H9 (cell line): ENCODE results near the gene HSPB1. TPM values are rescaled to one million over a fixed set of nuclear protein-coding genes. Genes with fewer than 3 reads are reported as not detected.

Experiments
- DNase-seq: peaks from one replicate; pipeline ENCODE4 v3.0.0-alpha.2; 2017
- H2AFZ ChIP-seq: one replicate; pipeline ENCODE4 v1.6.1; 2013; ENCODE audit warnings: mild to moderate bottlenecking, low read length, control low read depth, moderate library complexity
- H2AK5ac ChIP-seq: 2 replicates; pipeline ENCODE4 v1.6.1; 2013; ENCODE audit warnings: low read length, control low read depth, mixed read lengths; ENCODE audit not compliant: insufficient read length
- H2BK120ac ChIP-seq: one replicate; pipeline ENCODE4 v1.6.1; 2013; ENCODE audit warnings: low read depth, mild to moderate bottlenecking, low read length, control low read depth, inconsistent platforms; ENCODE audit not compliant: poor library complexity, severe bottlenecking
- H2BK12ac ChIP-seq: 2 replicates; pipeline ENCODE4 v1.6.1; 2013; ENCODE audit warnings: low read length, control low read depth, mixed read lengths, low read depth; ENCODE audit not compliant: insufficient read length
- H2BK15ac ChIP-seq: 2 replicates; pipeline ENCODE4 v1.6.1; 2013; ENCODE audit warnings: low read depth, low read length, control low read depth
- H2BK20ac ChIP-seq: one replicate; pipeline ENCODE4 v1.6.1; 2013; ENCODE audit warnings: low read depth, mild to moderate bottlenecking, low read length, control low read depth, inconsistent platforms; ENCODE audit not compliant: poor library complexity, severe bottlenecking
- H2BK5ac ChIP-seq: 2 replicates; pipeline ENCODE4 v1.6.1; 2013; ENCODE audit warnings: low read length, control low read depth, mixed read lengths; ENCODE audit not compliant: insufficient read length
- H3K14ac ChIP-seq: 2 replicates; pipeline ENCODE4 v1.6.1; 2013; ENCODE audit warnings: low read length, control low read depth; ENCODE audit not compliant: insufficient read depth
- H3K18ac ChIP-seq: 2 replicates; pipeline ENCODE4 v1.6.1; 2013; ENCODE audit warnings: low read depth, mild to moderate bottlenecking, mixed read lengths, low read length, control low read depth; ENCODE audit not compliant: insufficient read length
- H3K23ac ChIP-seq: 2 replicates; pipeline ENCODE4 v1.6.1; 2013; ENCODE audit warnings: low read length, control low read depth, mixed read lengths, low read depth; ENCODE audit not compliant: insufficient read length
- H3K23me2 ChIP-seq: 2 replicates; pipeline ENCODE4 v1.6.1; 2013; ENCODE audit warnings: low read depth, mild to moderate bottlenecking, mixed read lengths, low read length, control low read depth; ENCODE audit not compliant: insufficient read length, poor library complexity, severe bottlenecking
- H3K27ac ChIP-seq: 2 replicates; pipeline ENCODE4 v1.5.1; 2013; ENCODE audit warnings: low read length, control low read depth, mixed read lengths, low read depth; ENCODE audit not compliant: insufficient read length
- H3K27me3 ChIP-seq: 2 replicates; pipeline ENCODE4 v1.6.1; 2013; ENCODE audit warnings: low read length, control low read depth, inconsistent platforms; ENCODE audit not compliant: insufficient read depth
- H3K4ac ChIP-seq: 2 replicates; pipeline ENCODE4 v1.6.1; 2013; ENCODE audit warnings: low read depth, mild to moderate bottlenecking, control low read depth, inconsistent platforms, low read length, moderate library complexity
- H3K4me1 ChIP-seq: 2 replicates; pipeline ENCODE4 v1.6.1; 2013; ENCODE audit warnings: low read length, control low read depth, inconsistent platforms; ENCODE audit not compliant: insufficient read depth
- H3K4me2 ChIP-seq: 2 replicates; pipeline ENCODE4 v1.6.1; 2013; ENCODE audit warnings: low read length, control low read depth, mixed read lengths; ENCODE audit not compliant: insufficient read length, insufficient read depth
- H3K56ac ChIP-seq: 2 replicates; pipeline ENCODE4 v1.6.1; 2013; ENCODE audit warnings: low read depth, mild to moderate bottlenecking, mixed read lengths, low read length, control low read depth; ENCODE audit not compliant: insufficient read length
- H3K79me1 ChIP-seq: 2 replicates; pipeline ENCODE4 v1.6.1; 2013; ENCODE audit warnings: low read depth, mild to moderate bottlenecking, moderate library complexity, low read length, control low read depth, inconsistent platforms; ENCODE audit not compliant: insufficient read depth, poor library complexity, severe bottlenecking
- H3K79me2 ChIP-seq: 2 replicates; pipeline ENCODE4 v1.6.1; 2013; ENCODE audit warnings: low read length, control low read depth, inconsistent platforms; ENCODE audit not compliant: insufficient read depth
- H3K9ac ChIP-seq: 2 replicates; pipeline ENCODE4 v1.6.1; 2013; ENCODE audit warnings: low read length, control low read depth, mixed read lengths; ENCODE audit not compliant: insufficient read length; ENCODE audit errors: extremely low read depth
- H3K9me3 ChIP-seq: one replicate; pipeline ENCODE4 v1.6.1; 2013; ENCODE audit warnings: low read depth, low read length, inconsistent platforms; ENCODE audit not compliant: control insufficient read depth
- H3T11ph ChIP-seq: one replicate; pipeline ENCODE4 v1.6.1; 2013; ENCODE audit warnings: mild to moderate bottlenecking, low read length, control low read depth, inconsistent platforms
- H4K20me1 ChIP-seq: one replicate; pipeline ENCODE4 v1.6.1; 2013; ENCODE audit not compliant: control insufficient read depth, insufficient read length, insufficient read depth
- H4K5ac ChIP-seq: 2 replicates; pipeline ENCODE4 v1.6.1; 2013; ENCODE audit warnings: low read depth, mild to moderate bottlenecking, mixed read lengths, low read length, control low read depth; ENCODE audit not compliant: insufficient read length
- H4K8ac ChIP-seq: replicated peaks from 2 replicates; pipeline ENCODE4 v1.6.1; 2013; ENCODE audit warnings: low read length, control low read depth, mixed read lengths, low read depth; ENCODE audit not compliant: insufficient read length
- H4K91ac ChIP-seq: 2 replicates; pipeline ENCODE4 v1.6.1; 2013; ENCODE audit warnings: low read depth, mild to moderate bottlenecking, moderate library complexity, mixed read lengths, low read length, control low read depth; ENCODE audit not compliant: insufficient read length
- H3K27ac Mint-ChIP-seq, 3 experiments: 2 replicates in 2 of 3; 3 replicates in 1 of 3; pipeline ENCODE4 v1.8.0; 2020 to 2021; ENCODE audit warnings: mixed read lengths in 3 of 3, mild to moderate bottlenecking in 1 of 3, moderate library complexity in 1 of 3
- H3K27me3 Mint-ChIP-seq: 2 replicates; pipeline ENCODE4 v1.8.0; 2021; ENCODE audit warnings: low read depth, mild to moderate bottlenecking, moderate library complexity, mixed read lengths
- H3K36me3 Mint-ChIP-seq, 3 experiments: 2 replicates in 2 of 3; 3 replicates in 1 of 3; pipeline ENCODE4 v1.8.0; 2020 to 2021; ENCODE audit warnings: low read depth in 3 of 3, mixed read lengths in 3 of 3; ENCODE audit not compliant: insufficient read depth in 1 of 3
- H3K4me1 Mint-ChIP-seq, 2 experiments: 2 replicates each; pipeline ENCODE4 v1.8.0; 2020; ENCODE audit warnings: mixed read lengths in 2 of 2
- H3K4me3 Mint-ChIP-seq, 2 experiments: 2 replicates in 1 of 2; 3 replicates in 1 of 2; pipeline ENCODE4 v1.8.0; 2020 to 2021; ENCODE audit warnings: mild to moderate bottlenecking in 2 of 2, mixed read lengths in 2 of 2, moderate library complexity in 1 of 2
- H3K9me3 Mint-ChIP-seq, 2 experiments: 2 replicates in 1 of 2; 3 replicates in 1 of 2; pipeline ENCODE4 v1.8.0; 2020; ENCODE audit warnings: mild to moderate bottlenecking in 2 of 2, mixed read lengths in 2 of 2, moderate library complexity in 1 of 2
- WGBS: extraction: QIAGEN DNeasy Blood & Tissue Kit; methylation state at CpG from one replicate; pipeline ENCODE4 v1.1.7; 2013; ENCODE audit warnings: missing lambda C conversion rate, low lambda C conversion rate, mixed read lengths; ENCODE audit not compliant: insufficient read length; ENCODE audit errors: extremely low coverage; 5-methylcytosine and 5-hydroxymethylcytosine counted together
- total RNA-seq: library from RNA; stranded (reverse); gene quantifications from 2 replicates; pipeline ENCODE4 v1.2.1, GENCODE V29; 2021
- TF ChIP-seq, protein P1 (sequence below): fragments of 200-600 bp; sonication (generic); conservative IDR thresholded peaks from 3 replicates; pipeline ENCODE4 v1.8.0; 2021; ENCODE audit warnings: antibody characterized with exemption, mild to moderate bottlenecking

Gene HSPB1
- total RNA-seq, 1 experiment from 2014 or later = 186 TPM

DNA sequence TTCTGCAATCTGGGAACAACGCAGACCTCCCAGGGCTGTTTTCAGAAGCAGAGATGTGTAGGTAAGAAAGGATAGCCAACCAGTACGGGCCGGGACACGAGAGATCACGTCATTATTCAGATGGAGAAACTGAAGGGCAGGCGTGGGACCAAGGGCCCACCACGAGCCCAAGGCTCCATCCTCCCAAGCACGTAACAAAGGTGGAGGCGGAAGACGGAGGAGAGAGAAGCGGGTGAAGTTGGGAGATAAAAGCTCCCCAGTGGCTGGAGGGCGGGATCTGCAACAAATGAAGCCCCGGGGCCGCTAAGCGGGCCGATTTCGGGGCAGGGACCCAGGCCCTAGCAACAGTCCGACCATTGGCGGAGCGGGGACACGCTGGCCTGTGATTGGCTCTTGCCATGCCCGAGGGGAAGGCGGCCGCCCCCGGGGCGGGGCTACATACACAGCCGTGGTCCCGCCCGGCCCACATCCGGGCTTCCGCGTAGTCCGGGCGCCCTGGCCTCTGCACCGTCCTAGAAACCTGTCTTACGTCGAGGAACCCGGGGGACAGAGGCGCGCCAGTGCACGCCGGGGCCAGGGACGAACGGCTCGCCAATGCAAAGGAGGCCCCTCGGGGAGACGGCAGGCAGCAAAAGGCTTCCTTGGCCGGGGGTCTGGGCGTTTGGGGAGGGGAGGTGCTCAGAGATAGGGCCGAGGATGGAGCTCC is 15.5 kb downstream of the HSPB1 start:
- no peak overlapping the region for H3T11ph ChIP-seq
- H3K18ac ChIP-seq = peak overlapping the region; percentile 90
- no CpG with 5 or more reads among the region's 50 CpGs for WGBS
- H3K4me1 ChIP-seq = peaks cover 4% of the 10 kb centered on the region; the same call in 1 of the 2 replicates
- no peak overlapping the region for H3K23ac ChIP-seq
- peak overlapping the region; percentile 51 for H3K9ac ChIP-seq
- H3K9me3 Mint-ChIP-seq = no peaks in the 10 kb centered on the region
- peak overlapping the region; percentile 73 to 92 for H3K4me3 Mint-ChIP-seq
- H2BK120ac ChIP-seq = no peak overlapping the region
- peak overlapping the region; percentile 8 for H3K27ac ChIP-seq
- peaks cover 2 to 18% (median 3%) of the 10 kb centered on the region in 3 experiments; a peak in 4 of 7 replicates for H3K36me3 Mint-ChIP-seq
- H3K27me3 Mint-ChIP-seq = no peaks in the 10 kb centered on the region
- no peak overlapping the region for H2BK5ac ChIP-seq
- H4K91ac ChIP-seq = no peak overlapping the region
- H2AFZ ChIP-seq = no peak overlapping the region
- H4K5ac ChIP-seq = no peak overlapping the region
- H2BK15ac ChIP-seq = no peak overlapping the region
- H2AK5ac ChIP-seq = no peak overlapping the region
- no peaks in the 10 kb centered on the region for H3K79me1 ChIP-seq
- no peak overlapping the region for H4K8ac ChIP-seq
- H2BK20ac ChIP-seq = no peak overlapping the region
- no peak overlapping the region for H2BK12ac ChIP-seq
- H3K27ac Mint-ChIP-seq = peak overlapping the region; percentile 95 to 99 (median 98)
- peaks cover 25 to 26% of the 10 kb centered on the region in 2 experiments for H3K4me1 Mint-ChIP-seq
- peak; percentile 99 for DNase-seq
- H4K20me1 ChIP-seq = no peaks in the 10 kb centered on the region
- peaks cover 3% of the 10 kb centered on the region for H3K23me2 ChIP-seq
- TF ChIP-seq, protein P1, sequence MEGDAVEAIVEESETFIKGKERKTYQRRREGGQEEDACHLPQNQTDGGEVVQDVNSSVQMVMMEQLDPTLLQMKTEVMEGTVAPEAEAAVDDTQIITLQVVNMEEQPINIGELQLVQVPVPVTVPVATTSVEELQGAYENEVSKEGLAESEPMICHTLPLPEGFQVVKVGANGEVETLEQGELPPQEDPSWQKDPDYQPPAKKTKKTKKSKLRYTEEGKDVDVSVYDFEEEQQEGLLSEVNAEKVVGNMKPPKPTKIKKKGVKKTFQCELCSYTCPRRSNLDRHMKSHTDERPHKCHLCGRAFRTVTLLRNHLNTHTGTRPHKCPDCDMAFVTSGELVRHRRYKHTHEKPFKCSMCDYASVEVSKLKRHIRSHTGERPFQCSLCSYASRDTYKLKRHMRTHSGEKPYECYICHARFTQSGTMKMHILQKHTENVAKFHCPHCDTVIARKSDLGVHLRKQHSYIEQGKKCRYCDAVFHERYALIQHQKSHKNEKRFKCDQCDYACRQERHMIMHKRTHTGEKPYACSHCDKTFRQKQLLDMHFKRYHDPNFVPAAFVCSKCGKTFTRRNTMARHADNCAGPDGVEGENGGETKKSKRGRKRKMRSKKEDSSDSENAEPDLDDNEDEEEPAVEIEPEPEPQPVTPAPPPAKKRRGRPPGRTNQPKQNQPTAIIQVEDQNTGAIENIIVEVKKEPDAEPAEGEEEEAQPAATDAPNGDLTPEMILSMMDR = no peak
- peak overlapping the region; percentile 94 for H3K14ac ChIP-seq
- no peak overlapping the region; the same call in 1 of the 2 replicates for H3K4ac ChIP-seq
- no peak overlapping the region for H3K56ac ChIP-seq
- H3K9me3 ChIP-seq = no peaks in the 10 kb centered on the region
- peak overlapping the region; percentile 53 for H3K4me2 ChIP-seq
- H3K27me3 ChIP-seq = no peaks in the 10 kb centered on the region
- no peaks in the 10 kb centered on the region for H3K79me2 ChIP-seq
